Fibroblast of lung (primary cell): ENCODE results near the gene C18orf63. TPM values are rescaled to one million over a fixed set of nuclear protein-coding genes. Genes with fewer than 3 reads are reported as not detected.
"Not testable (repeated sequence)": the region's sequence is repeated elsewhere in the genome, so short reads cannot be mapped to it uniquely, and the experiment has no call there.

Experiments used
- DNase-seq, 2 donors: peaks; one replicate each; pipeline versions ENCODE4 v3.0.0 to v3.0.0-alpha.2; 2010; ENCODE audit warnings: low read depth in 2 of 2
- H2AFZ ChIP-seq: 2 replicates; pipeline ENCODE4 v1.5.1; 2012; ENCODE audit warnings: low read length, control low read depth, inconsistent platforms
- H3K27ac ChIP-seq: 2 replicates; pipeline ENCODE4 v1.5.1; 2011; ENCODE audit warnings: low read length, control low read depth; ENCODE audit not compliant: insufficient read depth
- H3K27me3 ChIP-seq: 2 replicates; pipeline ENCODE4 v1.5.1; 2011; ENCODE audit warnings: mild to moderate bottlenecking, low read length; ENCODE audit not compliant: control insufficient read depth, insufficient read depth
- H3K36me3 ChIP-seq: 2 replicates; pipeline ENCODE4 v1.5.1; 2011; ENCODE audit warnings: low read length; ENCODE audit not compliant: control insufficient read depth, insufficient read depth
- H3K4me1 ChIP-seq: 2 replicates; pipeline ENCODE4 v1.5.1; 2011; ENCODE audit warnings: low read length; ENCODE audit not compliant: control insufficient read depth, insufficient read depth; ENCODE audit errors: extremely low read depth
- H3K4me2 ChIP-seq: 2 replicates; pipeline ENCODE4 v1.5.1; 2011; ENCODE audit warnings: low read length, control low read depth; ENCODE audit not compliant: insufficient read depth; ENCODE audit errors: extremely low read depth
- H3K4me3 ChIP-seq, 4 experiments: fragments of 200-600 bp in 1 of 4; sonication (generic) in 1 of 4; replicated peaks in 1 of 4; 2 replicates each; pipeline ENCODE4 v1.5.1; 2011 to 2016; ENCODE audit warnings: low read length in 4 of 4, low read depth in 3 of 4, mild to moderate bottlenecking in 3 of 4, control low read depth in 2 of 4, inconsistent platforms in 1 of 4, mixed read lengths in 1 of 4; ENCODE audit not compliant: insufficient read depth in 1 of 4; ENCODE audit errors: control extremely low read depth in 1 of 4
- H3K79me2 ChIP-seq: 2 replicates; pipeline ENCODE4 v1.5.1; 2012; ENCODE audit warnings: mild to moderate bottlenecking, low read length, inconsistent platforms; ENCODE audit not compliant: control insufficient read depth, insufficient read depth
- H3K9ac ChIP-seq: 2 replicates; pipeline ENCODE4 v1.5.1; 2011; ENCODE audit warnings: mild to moderate bottlenecking, low read length, control low read depth; ENCODE audit not compliant: insufficient read depth
- H3K9me3 ChIP-seq: 2 replicates; pipeline ENCODE4 v1.5.1; 2012; ENCODE audit warnings: low read depth, low read length; ENCODE audit not compliant: control insufficient read depth, insufficient read depth
- H4K20me1 ChIP-seq: 2 replicates; pipeline ENCODE4 v1.5.1; 2011; ENCODE audit warnings: low read length; ENCODE audit not compliant: control insufficient read depth, insufficient read depth; ENCODE audit errors: extremely low read depth
- EZH2 ChIP-seq: IDR thresholded peaks from 2 replicates; pipeline ENCODE4 v1.5.1; 2012; ENCODE audit warnings: low read length, control low read depth, mild to moderate bottlenecking; ENCODE audit errors: missing control alignments
- polyA plus RNA-seq, 2 donors: library from polyadenylated mRNA; depleted of rRNA in 1 of 2; stranded (reverse) in 1 of 2; unstranded in 1 of 2; fragments of >200 nt; gene quantifications; 2 replicates each; pipeline ENCODE4 v1.2.1, GENCODE V29; 2011 to 2012; ENCODE audit warnings: missing spikeins in 1 of 2
- total RNA-seq: library from RNA; depleted of rRNA; stranded (reverse); fragments of >200 nt; gene quantifications from 2 replicates; pipeline ENCODE4 v1.2.1, GENCODE V29; 2014
- TF ChIP-seq, protein P1 (sequence below), 2 donors: IDR thresholded peaks in 1 of 2; conservative IDR thresholded peaks in 1 of 2; 1 replicate in 1 of 2; 2 replicates in 1 of 2; pipeline ENCODE4 v1.5.1; 2011 to 2012; ENCODE audit warnings: low read length in 2 of 2, control low read depth in 1 of 2, inconsistent platforms in 1 of 2, low read depth in 1 of 2, mild to moderate bottlenecking in 1 of 2

Gene C18orf63
- total and polyA plus RNA-seq, 2 donors (not counting 1 experiment from before 2014, with no cell fraction given), result not detected

DNA sequence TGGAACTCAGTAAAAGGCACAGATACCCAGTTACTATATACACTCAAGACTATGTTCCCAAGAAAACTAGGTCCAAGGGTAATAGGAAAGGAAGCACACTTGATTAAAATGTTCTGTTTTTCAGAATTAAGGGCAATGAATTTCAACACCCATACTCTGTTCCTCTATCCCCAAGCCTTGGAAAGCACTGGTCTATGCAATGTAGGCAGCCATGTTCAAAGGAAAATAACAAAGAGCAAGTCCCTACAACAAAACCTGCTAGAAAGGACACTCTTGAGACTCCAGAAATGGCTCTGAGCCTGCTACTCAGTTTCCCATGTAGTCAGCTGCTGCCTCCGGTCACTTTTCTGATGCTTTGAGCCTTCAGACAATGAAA, 30.7 kb upstream of the C18orf63 start:
- DNase-seq, result no peak
- Histone ChIP-seq H3K9ac (no peak overlapping the region), H3K27me3 (no peaks in the 10 kb centered on the region), H2AFZ (no peak overlapping the region), H3K36me3 (no peaks in the 10 kb centered on the region), H3K79me2 (no peaks in the 10 kb centered on the region), H4K20me1 (no peaks in the 10 kb centered on the region), H3K27ac (no peak overlapping the region), H3K4me3 (no peak overlapping the region), H3K9me3 (no peaks in the 10 kb centered on the region), H3K4me1 (peaks cover 4% of the 10 kb centered on the region), H3K4me2 (no peak overlapping the region)
- no peak for TF ChIP-seq EZH2
- TF ChIP-seq, protein P1, sequence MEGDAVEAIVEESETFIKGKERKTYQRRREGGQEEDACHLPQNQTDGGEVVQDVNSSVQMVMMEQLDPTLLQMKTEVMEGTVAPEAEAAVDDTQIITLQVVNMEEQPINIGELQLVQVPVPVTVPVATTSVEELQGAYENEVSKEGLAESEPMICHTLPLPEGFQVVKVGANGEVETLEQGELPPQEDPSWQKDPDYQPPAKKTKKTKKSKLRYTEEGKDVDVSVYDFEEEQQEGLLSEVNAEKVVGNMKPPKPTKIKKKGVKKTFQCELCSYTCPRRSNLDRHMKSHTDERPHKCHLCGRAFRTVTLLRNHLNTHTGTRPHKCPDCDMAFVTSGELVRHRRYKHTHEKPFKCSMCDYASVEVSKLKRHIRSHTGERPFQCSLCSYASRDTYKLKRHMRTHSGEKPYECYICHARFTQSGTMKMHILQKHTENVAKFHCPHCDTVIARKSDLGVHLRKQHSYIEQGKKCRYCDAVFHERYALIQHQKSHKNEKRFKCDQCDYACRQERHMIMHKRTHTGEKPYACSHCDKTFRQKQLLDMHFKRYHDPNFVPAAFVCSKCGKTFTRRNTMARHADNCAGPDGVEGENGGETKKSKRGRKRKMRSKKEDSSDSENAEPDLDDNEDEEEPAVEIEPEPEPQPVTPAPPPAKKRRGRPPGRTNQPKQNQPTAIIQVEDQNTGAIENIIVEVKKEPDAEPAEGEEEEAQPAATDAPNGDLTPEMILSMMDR (conservative IDR thresholded peaks at IDR 0.05 in 1 of 2, IDR thresholded peaks at IDR 0.05 in 1 of 2; ENCODE audit: low read depth in 1 of 2, low read length in 2 of 2), result no peak

DNA sequence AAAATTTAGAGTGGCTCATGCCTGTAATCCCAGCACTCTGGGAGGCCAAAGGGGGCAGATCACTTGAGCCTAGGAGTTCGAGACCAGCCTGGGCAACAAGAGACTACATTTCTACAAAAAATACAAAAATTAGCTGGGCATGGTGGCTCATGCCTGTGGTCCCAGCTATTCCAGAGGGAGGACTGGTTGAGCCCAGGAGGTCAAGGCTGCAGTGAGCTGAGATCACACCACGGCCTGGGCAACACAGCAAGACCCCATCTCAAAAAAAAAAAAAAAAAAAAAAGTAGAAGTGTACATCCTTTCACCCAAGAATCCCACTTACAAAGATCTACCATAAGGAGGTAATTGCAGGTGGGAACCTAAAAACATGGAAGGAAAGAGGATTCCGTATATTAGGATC, 30.1 kb upstream of the C18orf63 start:
- not testable (repeated sequence) for H3K4me1 ChIP-seq, H4K20me1 ChIP-seq, H3K36me3 ChIP-seq, H3K9me3 ChIP-seq, H2AFZ ChIP-seq, H3K9ac ChIP-seq, DNase-seq, H3K4me3 ChIP-seq, H3K27ac ChIP-seq, H3K27me3 ChIP-seq, H3K4me2 ChIP-seq, H3K79me2 ChIP-seq

DNA sequence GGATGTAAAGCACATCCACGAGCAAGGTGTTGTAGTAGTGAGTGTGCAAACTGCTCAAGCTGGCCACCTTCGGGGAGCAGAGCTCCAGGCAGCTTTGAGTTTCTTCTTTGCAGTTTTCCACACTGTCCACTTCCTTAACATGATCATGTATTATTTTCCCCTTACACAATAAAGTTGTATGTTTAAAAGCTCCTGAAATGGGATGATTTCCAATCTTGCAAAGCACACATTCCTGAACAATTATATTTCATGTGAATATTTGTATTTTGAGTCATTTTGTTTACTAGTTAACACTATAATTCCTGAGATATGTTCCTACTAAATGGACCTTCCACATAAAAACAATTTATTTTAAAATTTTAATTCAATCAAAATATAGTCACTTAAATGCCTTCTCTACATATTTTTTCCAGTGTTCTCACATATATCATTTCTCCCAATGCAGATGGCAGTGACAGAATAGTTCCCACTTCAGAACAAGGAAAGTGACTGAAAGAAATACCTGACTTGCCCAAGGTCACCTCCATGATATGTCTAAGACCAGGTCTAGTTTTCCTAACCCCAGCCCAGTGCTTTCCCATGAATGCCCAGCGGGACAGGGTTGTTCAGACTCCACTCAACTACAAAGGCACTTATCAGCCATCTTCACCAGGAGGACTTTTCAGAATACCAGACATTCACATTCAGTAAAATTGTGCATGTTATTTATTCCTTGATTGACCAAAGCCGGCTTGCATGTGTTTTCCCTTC, 29.4 kb upstream of the C18orf63 start:
- H4K20me1 ChIP-seq, result no peaks in the 10 kb centered on the region
- H3K4me1 ChIP-seq, result peaks cover 4% of the 10 kb centered on the region
- no peak overlapping the region for H3K4me2 ChIP-seq
- H3K27ac ChIP-seq, result no peak overlapping the region
- TF ChIP-seq EZH2, result no peak
- TF ChIP-seq, protein P1 (conservative IDR thresholded peaks at IDR 0.05 in 1 of 2, IDR thresholded peaks at IDR 0.05 in 1 of 2; ENCODE audit: low read depth in 1 of 2, low read length in 2 of 2), result no peak
- H3K4me3 ChIP-seq, result no peak overlapping the region
- peak in 1 of 2 donors; percentile 14 for DNase-seq
- no peaks in the 10 kb centered on the region for H3K36me3 ChIP-seq
- no peaks in the 10 kb centered on the region for H3K27me3 ChIP-seq
- H3K79me2 ChIP-seq, result no peaks in the 10 kb centered on the region
- no peaks in the 10 kb centered on the region for H3K9me3 ChIP-seq
- no peak overlapping the region for H2AFZ ChIP-seq
- no peak overlapping the region for H3K9ac ChIP-seq
